ENCODE measurements around the gene NCOR1. TPM values are rescaled to one million over a fixed set of nuclear protein-coding genes. Genes with fewer than 3 reads are reported as not detected.

The NCOR1 gene
- total and polyA plus RNA-seq, 10 of the 15 experiments (the other 5 are each of a cell fraction or from before 2014, with no cell fraction given), result 34.5 to 135 (median 82.9) TPM

DNA sequence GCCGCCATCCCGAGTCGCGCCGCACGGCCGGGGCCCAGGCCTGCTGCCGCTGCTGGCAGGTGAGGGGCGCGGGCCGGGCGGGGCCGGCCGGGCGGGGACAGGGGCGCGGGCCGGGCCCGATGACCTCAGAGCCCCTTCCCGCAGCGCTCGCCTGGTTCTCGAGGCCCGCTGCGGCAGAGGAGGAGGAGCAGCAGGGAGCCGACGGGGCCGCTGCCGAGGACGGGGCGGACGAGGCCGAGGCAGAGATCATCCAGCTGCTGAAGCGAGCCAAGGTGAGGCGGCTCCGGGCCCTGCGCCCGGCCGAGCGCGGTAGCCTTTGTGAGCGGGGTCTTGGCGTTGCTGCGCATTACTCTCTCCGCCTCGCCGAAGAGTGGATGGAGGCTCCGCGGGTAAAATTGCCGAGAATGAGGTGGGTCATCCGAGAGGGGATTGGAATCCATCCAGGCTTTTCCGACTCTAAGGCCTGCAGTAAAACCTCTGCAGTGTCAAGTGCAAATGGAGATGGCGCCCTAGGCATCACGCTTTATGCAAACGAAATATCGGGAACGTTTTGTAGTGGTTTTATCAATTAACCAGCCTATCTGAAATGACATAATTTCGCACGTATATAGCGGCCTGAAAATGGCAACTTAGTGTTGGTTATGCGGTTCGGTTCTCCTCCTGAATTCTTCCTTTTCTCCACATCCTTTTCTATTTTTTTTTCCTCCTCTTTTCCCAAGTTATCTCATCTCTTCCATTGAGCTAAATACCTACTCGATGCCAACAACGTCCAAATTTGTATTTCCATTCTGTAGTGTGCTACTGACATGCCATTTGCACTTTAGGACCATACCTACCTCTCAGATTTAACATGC is 215.1 kb downstream of the NCOR1 start:
- Histone ChIP-seq H3K9ac (ENCODE audit: control insufficient read depth, insufficient read depth, low read length) (peak overlapping the region; percentile 84), H3K36me3 (ENCODE audit: control insufficient read depth in 2 of 2, insufficient read depth in 2 of 2, low read length in 1 of 2) (peaks cover 4 to 5% of the 10 kb centered on the region in 2 experiments; a peak in 3 of 4 replicates), H3K4me1 (ENCODE audit: control insufficient read depth, insufficient read depth, low read length) (peaks cover 11% of the 10 kb centered on the region), H3K79me2 (ENCODE audit: control insufficient read depth, insufficient read depth, low read length) (peaks cover 23% of the 10 kb centered on the region), H3K9me3 (replicated peaks; ENCODE audit: control insufficient read depth, insufficient read depth, low read length) (peaks cover 2% of the 10 kb centered on the region), H2AFZ (ENCODE audit: control insufficient read depth, low read depth, low read length) (peak overlapping the region; percentile 89), H3K4me2 (ENCODE audit: control insufficient read depth, insufficient read depth) (peak overlapping the region; percentile 93), H3K27ac (ENCODE audit: control insufficient read depth, insufficient read depth) (peak overlapping the region; percentile 69), H3K27me3 (replicated peaks in 1 of 2; ENCODE audit: control insufficient read depth in 2 of 2, insufficient read depth in 2 of 2, low read length in 1 of 2) (no peaks in the 10 kb centered on the region), H4K20me1 (ENCODE audit: control insufficient read depth, insufficient read depth) (no peaks in the 10 kb centered on the region), H3K4me3 (peak overlapping the region; percentile 85)
- intact Hi-C loops (cut with micrococcal nuclease; ENCODE audit: unreplicated experiment) (no loop called here), in situ Hi-C loops (cut with MboI) (loop anchor here (5.0 to 25.0 kb wide), 3 partner anchors 173 to 738 kb away; partner anchors contain the start of genes PMP22 and TVP23C)
- peak; percentile 20 for ATAC-seq
- ChIA-PET POLR2A (no interaction called here), SMC1A (ENCODE audit: uncharacterized antibody, unreplicated experiment) (interaction anchor here (1.4 kb wide), 1 partner anchor 170 kb away, joined by 3 read pairs; no protein-coding TSS in a partner anchor), CTCF (interaction anchor here (0.6 to 2.3 kb wide), 7 partner anchors 30 to 521 kb away, joined by 3 to 10 read pairs (median 3); partner anchors contain the start of gene ADORA2B), RAD21 (ENCODE audit: unreplicated experiment) (interaction anchor here (1.4 to 1.8 kb wide), 2 partner anchors 172 to 521 kb away, joined by 6 to 8 read pairs; no protein-coding TSS in a partner anchor)
- FAIRE-seq, result no peak
- DNase-seq (ENCODE audit: low read depth, low spot score), result no peak
- no TSS peak for BruUV-seq (replicated peaks)
- WGBS (ENCODE audit: insufficient coverage, insufficient replicate concordance, low lambda C conversion rate, missing lambda C conversion rate), result 2% methylated on average over 32 of the region's 64 CpGs
- TF ChIP-seq ZNF384 (IDR thresholded peaks at IDR 0.05; ENCODE audit: borderline replicate concordance, low read depth, low read length) (no peak), PKNOX1 (IDR thresholded peaks at IDR 0.05) (no peak), TCF7 (IDR thresholded peaks at IDR 0.05; ENCODE audit: borderline replicate concordance) (no peak), NR2C1 (IDR thresholded peaks at IDR 0.05) (no peak), GABPA (IDR thresholded peaks at IDR 0.05; ENCODE audit: low read depth) (no peak), ZNF687 (IDR thresholded peaks at IDR 0.05) (0 out of 2 replicates have a peak, but pooled peaks have one; percentile 47), TCF3 (IDR thresholded peaks at IDR 0.05; ENCODE audit: borderline replicate concordance, insufficient read depth, low read depth, low read length) (no peak), PBX3 (IDR thresholded peaks at IDR 0.05; ENCODE audit: insufficient replicate concordance, low read depth, low read length) (no peak), IKZF1 (conservative IDR thresholded peaks at IDR 0.05) (peak; percentile 59; the same call in 1 of the 2 replicates), MYC (IDR thresholded peaks at IDR 0.05; ENCODE audit: insufficient read depth, insufficient read length, insufficient replicate concordance, low read length, severe bottlenecking) (no peak), MLLT1 (IDR thresholded peaks at IDR 0.05) (0 out of 2 replicates have a peak, but pooled peaks have one; percentile 34), CHD2 (IDR thresholded peaks at IDR 0.05; ENCODE audit: borderline replicate concordance, low read depth, low read length) (no peak), SPI1 (IDR thresholded peaks at IDR 0.05; ENCODE audit: borderline replicate concordance, insufficient read depth, low read depth, low read length) (no peak), ZNF622 (IDR thresholded peaks at IDR 0.05) (no peak)

Data from GM12878 (cell line).